Measurements from ENCODE around the gene WDPCP. TPM values are rescaled to one million over a fixed set of nuclear protein-coding genes. Genes with fewer than 3 reads are reported as not detected.

WDPCP gene
- total and polyA plus RNA-seq, 2 of the 4 experiments (the other 2 are of a cell fraction), result 2.2 to 10.2 TPM

GRCh38 chr2:63194175-63194574, 394.1 kb downstream of the WDPCP start:
- Histone ChIP-seq H3K14ac (replicated peaks; ENCODE audit: low read depth, low read length) (no peak overlapping the region), H3K18ac (ENCODE audit: low read depth, low read length) (no peak overlapping the region), H3K4me2 (ENCODE audit: low read depth, low read length) (no peak overlapping the region), H4K91ac (ENCODE audit: insufficient read depth, low read depth, low read length) (no peak overlapping the region), H2BK15ac (ENCODE audit: low read depth, low read length) (no peak overlapping the region), H4K20me1 (ENCODE audit: insufficient read depth, low read length) (no peaks in the 10 kb centered on the region), H2BK5ac (ENCODE audit: low read depth, low read length, poor library complexity, severe bottlenecking) (no peak overlapping the region), H3K27ac (ENCODE audit: insufficient read depth, low read length) (no peak overlapping the region), H3K23ac (ENCODE audit: low read depth, low read length) (no peak overlapping the region), H2AK9ac (replicated peaks; ENCODE audit: low read depth, low read length, poor library complexity) (no peak overlapping the region), H4K8ac (ENCODE audit: low read depth in 2 of 2, low read length in 2 of 2) (no peak overlapping the region), H3K56ac (ENCODE audit: extremely low read depth, insufficient read depth, low read length) (no peak overlapping the region), H3K4me3 (ENCODE audit: insufficient read depth, low read depth, low read length) (no peak overlapping the region), H3K79me1 (ENCODE audit: low read depth in 1 of 2, low read length in 2 of 2) (no peaks in the 10 kb centered on the region), H3K9ac (ENCODE audit: low read depth, low read length) (no peak overlapping the region), H3K9me1 (ENCODE audit: insufficient read depth, low read length) (no peaks in the 10 kb centered on the region), H2AFZ (replicated peaks; ENCODE audit: low read length, poor library complexity) (no peak overlapping the region), H3K36me3 (ENCODE audit: control insufficient read depth, insufficient read depth, low read length) (no peaks in the 10 kb centered on the region), H2BK20ac (ENCODE audit: low read depth, low read length) (no peak overlapping the region), H3K9me3 (ENCODE audit: control insufficient read depth, insufficient read depth, low read length) (no peaks in the 10 kb centered on the region), H2AK5ac (ENCODE audit: low read depth, low read length) (no peak overlapping the region), H3K27me3 (ENCODE audit: control insufficient read depth, insufficient read depth, low read length) (no peaks in the 10 kb centered on the region), H4K5ac (ENCODE audit: low read depth, low read length) (no peak overlapping the region), H3K4me1 (ENCODE audit: control insufficient read depth, insufficient read depth, low read length) (no peaks in the 10 kb centered on the region), H2BK120ac (ENCODE audit: low read depth, low read length) (no peak overlapping the region), H3K4ac (ENCODE audit: low read depth, low read length) (no peak overlapping the region)
- TF ChIP-seq ELK1 (IDR thresholded peaks at IDR 0.05; ENCODE audit: borderline replicate concordance, low read depth, low read length) (no peak), BHLHE40 (IDR thresholded peaks at IDR 0.05; ENCODE audit: low read depth, low read length) (no peak), RFX5 (IDR thresholded peaks at IDR 0.05; ENCODE audit: low read depth, low read length) (no peak), CEBPB (IDR thresholded peaks at IDR 0.05; ENCODE audit: low read depth, low read length) (no peak), RAD21 (IDR thresholded peaks at IDR 0.05; ENCODE audit: low read length) (no peak), SMC3 (IDR thresholded peaks at IDR 0.05; ENCODE audit: low read depth, low read length) (no peak), CHD1 (IDR thresholded peaks at IDR 0.05; ENCODE audit: low read depth, low read length) (no peak), FOS (IDR thresholded peaks at IDR 0.05; ENCODE audit: low read depth, low read length) (no peak), POLR2A (IDR thresholded peaks at IDR 0.05; ENCODE audit: low read depth, low read length) (no peak)
- intact Hi-C loops (cut with micrococcal nuclease) (no loop called here), dilution Hi-C loops (cut with HindIII; ENCODE audit: low sequenced_read_pairs, unreplicated experiment) (no loop called here), in situ Hi-C loops (cut with MboI; ENCODE audit: low sequenced_read_pairs) (loop anchor here (25.0 kb wide), 1 partner anchor 407 kb away; no protein-coding TSS in a partner anchor)
- no peak for DNase-seq
- ATAC-seq (ENCODE audit: low read depth), result no peak
- BruUV-seq (replicated peaks), result no TSS peak
- CTCF ChIA-PET, result no interaction called here
- POLR2A ChIA-PET (ENCODE audit: unreplicated experiment), result no interaction called here

Data from IMR-90 (cell line).